GM15510 (cell line): ENCODE measurements around the gene MTFR1L.

Experiments used
- POLR2A ChIP-seq: IDR thresholded peaks from 3 replicates; pipeline ENCODE4 v1.6.1; 2011; ENCODE audit warnings: borderline replicate concordance; ENCODE audit not compliant: insufficient read length; ENCODE audit errors: extremely low read depth

Gene MTFR1L

DNA sequence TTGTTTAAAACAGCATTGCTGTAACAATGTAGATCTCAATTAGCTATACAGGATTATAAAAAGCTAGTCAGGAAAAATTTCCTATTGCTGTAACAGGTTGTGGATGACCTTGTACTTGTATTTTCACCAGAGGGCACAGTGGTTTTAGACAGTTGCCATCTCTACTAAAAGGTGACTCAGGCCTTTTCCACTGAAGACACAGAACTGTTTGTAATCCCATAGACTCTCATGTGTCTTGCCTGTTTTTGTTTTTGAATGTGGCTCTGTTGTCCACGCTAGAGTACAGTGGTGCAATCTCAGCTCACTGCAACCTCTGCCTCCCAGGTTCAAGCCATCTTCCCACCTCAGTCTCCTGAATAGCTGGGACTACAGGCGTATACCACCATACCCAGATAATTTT is 5.9 kb downstream of the MTFR1L start:
- TF ChIP-seq POLR2A = no peak

DNA sequence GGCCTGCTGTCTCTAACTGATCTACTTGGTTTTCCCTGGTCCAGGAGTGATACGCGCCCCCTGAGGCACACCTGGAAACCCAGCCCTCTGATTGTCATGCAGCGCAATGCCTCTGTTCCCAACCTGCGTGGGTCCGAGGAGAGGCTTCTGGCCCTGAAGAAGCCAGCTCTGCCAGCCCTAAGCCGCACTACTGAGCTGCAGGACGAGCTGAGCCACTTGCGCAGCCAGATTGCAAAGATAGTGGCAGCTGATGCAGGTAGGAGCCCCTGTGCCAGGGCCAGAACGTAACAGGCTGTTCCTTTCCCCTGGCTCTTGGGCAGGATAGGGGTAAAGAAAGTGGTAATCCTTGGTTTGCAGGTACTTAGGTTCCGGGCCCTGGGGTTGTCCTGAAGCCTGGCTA is 6.8 kb downstream of the MTFR1L start:
- no peak for TF ChIP-seq POLR2A

DNA sequence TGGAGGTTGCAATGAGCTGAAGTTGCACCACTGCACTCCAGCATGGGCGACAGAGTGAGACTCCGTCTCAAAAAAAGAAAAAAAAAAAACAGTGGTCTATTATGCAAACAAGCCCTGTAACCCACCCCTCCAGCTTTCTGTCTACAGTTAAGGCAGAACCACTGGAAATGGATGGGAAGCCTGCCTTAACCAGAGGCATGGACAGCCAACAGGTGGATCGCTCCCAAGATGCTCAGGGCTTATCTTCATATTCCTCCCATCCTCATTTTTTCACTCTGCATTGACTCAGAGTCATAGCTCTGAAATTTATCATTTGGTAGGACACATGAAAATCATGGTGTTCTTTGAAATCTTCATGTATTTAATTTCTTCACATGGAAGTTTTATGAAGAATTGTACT is 8.7 kb downstream of the MTFR1L start:
- TF ChIP-seq POLR2A = no peak

DNA sequence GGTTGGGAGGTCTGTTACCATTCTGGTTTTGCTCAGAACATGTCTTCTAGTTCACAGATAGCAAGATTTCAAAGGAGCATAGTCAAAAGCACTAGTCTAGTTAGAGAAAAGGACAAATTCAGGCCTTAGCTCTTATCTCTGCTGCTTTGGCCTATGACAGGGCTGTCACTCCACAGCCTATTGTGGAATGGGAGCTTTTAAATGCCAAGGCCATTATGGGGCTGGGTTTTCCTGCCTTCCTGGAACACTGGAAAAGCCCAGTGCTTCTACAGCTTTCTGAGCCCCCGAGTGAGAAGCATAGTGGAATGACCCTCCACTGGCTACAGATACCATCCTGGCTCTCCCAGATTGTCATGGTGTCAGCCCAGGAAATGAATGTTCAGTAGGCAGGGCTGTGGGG is 9.3 kb downstream of the MTFR1L start:
- TF ChIP-seq POLR2A = no peak

DNA sequence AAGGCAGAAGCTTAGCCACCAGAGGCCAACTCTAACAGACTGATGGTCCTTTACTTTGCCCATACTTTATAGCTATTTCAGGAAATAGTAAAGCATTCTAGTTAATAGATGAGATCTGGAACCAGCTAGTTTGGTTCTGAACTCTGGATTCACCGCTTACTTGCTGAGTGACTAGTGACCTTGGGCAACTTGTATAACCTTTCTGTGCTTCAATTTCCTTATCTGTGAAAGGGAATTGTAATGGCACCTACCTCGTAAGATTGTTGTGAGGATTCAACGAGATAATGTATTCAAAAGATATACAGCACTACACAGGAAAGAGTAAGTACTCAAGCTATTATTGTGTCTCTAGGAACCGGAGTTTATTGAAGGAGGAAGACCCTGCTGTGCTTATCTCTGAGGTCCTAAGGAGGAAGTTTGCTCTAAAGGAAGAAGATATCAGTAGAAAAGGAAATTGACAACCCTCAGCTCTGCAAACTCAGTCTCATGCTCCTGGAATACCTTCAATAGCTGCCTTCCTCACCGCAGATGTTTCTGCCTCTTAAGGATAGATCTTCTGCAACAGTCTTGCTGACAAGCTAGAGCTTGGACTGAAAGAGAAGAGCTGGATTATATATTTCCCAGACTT is 11.9 kb downstream of the MTFR1L start:
- no peak for TF ChIP-seq POLR2A

DNA sequence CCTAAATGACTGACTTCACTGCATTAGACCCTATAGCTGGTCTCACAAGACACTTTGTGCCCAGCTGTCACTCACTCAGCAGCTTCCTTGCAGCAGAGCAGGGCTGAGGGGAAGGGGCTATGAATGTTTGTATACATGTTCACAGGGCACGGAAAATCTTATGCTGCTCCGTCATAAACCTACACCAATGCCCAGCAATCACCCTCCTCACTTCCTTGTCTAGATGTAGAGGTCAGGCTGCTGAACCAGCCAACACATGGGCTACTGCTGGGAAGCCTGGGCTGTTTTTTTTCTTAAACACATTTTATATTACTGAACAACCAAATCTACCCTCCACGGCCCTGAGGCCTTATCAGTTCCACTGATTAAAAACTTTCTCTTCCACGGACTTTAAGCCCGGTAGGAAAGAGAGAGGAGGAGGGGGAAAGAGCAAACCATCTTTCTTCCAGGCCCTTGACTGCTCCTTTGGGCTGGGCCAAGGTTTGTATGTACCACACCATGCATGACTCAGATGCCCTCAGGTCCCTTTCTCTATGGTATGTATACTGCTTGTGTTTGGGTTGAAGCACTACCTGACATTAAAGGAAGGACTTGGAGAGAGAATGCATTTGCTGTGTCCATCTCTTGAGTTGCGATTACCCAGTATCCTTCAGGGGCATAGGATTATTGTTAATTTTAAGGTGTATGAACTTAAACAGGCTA is 12.7 kb downstream of the MTFR1L start:
- no peak for TF ChIP-seq POLR2A

DNA sequence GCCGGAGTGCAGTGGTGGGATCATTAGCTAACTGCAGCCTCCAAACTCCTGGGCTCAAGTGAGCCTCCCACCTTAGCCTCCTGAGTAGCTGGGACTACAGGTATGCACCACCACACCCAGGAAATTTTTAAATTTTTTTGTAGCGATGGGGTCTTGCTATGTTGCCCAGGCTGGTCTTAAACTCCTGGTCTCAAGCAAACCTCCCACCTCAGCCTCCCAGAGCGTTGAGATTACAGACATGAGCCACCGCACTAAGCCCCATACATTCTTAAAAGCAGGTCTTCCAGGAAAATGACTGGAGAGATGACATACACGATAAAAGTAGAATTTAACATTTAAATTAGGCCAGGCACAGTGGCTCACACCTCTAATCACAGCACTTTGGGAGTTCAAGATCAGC is 13.4 kb downstream of the MTFR1L start:
- TF ChIP-seq POLR2A = no peak

DNA sequence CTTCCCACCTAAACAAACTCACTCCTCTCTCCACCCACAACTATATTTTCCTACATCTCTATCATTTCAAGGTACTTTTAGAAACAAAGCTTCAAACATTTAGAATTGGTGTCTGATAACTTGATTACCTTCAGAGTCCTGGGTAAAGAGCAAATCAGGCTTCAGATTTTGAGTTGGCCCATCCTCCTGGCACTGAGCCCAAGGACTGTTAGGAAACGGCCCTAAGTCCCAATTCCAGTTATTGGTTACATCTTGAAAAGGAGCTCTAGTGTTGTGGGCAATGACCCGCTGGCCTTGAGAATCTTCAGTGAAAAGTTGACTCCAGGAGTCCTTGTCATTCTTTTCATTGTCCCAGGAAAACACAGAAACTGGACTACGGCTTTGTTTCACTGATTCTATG is 15.1 kb downstream of the MTFR1L start:
- TF ChIP-seq POLR2A = no peak

DNA sequence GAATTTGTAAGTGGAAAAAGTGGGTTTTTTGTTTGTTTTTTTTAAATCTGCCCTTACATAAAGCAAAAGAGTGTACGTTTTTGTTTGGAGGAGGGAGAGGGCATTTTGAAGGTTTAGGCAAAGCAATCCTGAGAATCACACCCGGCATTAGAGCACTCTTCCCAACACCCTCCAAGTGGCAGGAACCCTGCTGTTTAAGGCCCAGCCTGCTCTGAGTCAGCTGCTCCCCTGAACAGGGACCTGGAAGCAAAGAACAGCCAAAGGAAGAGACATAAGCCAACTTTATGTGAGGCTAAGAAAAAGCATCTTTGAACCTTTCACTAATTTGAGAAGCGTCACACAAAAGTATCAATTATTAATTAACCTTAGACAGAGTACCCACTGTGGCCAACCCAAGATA is 16.9 kb downstream of the MTFR1L start:
- no peak for TF ChIP-seq POLR2A

DNA sequence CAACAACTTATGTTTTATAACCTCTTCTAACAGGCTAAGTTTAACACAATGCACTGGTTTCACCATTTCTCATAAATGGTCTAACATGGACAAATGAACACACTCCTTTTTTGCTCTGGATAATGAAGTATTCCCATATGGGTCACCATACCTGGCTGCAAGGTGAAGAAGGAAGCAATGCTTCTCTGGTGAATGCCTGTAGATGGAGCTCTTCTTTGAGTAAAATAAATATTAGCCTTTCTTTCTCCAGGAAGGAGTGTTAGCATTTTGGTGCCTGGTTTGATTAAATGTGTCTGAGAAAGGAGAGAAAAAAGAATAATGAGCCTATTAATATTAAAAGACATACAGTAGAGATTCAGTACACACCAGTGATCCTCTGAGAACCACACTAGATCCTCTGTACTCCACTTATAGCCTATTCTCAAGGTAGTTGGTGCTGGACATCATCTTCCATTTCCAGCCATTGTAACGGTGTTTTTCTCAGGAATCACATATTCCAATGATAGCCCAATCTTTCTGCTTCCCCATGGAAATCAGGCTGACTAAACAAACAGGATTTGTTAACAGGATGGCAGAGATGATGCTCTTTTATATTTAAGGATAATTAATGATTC is 17.6 kb downstream of the MTFR1L start:
- TF ChIP-seq POLR2A = no peak

DNA sequence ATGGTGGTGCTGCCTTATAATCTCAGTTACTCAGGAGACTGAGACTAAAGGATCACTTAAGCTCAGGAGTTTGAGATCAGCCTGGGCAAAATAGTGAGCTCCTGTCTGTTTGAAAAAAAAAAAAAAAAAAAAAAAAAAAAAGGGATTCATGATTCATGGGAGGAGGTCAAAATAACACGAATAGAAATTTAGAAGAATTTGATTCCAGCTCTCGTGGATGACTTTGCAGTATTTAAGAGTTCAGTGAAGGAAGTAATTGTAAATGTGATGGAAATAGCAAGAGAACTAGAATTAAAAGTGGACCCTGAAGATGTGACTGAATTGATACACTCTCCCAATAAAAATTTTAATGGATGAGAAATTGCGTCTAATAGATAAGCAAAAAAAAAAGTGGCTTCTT is 23.7 kb downstream of the MTFR1L start:
- TF ChIP-seq POLR2A = no peak

DNA sequence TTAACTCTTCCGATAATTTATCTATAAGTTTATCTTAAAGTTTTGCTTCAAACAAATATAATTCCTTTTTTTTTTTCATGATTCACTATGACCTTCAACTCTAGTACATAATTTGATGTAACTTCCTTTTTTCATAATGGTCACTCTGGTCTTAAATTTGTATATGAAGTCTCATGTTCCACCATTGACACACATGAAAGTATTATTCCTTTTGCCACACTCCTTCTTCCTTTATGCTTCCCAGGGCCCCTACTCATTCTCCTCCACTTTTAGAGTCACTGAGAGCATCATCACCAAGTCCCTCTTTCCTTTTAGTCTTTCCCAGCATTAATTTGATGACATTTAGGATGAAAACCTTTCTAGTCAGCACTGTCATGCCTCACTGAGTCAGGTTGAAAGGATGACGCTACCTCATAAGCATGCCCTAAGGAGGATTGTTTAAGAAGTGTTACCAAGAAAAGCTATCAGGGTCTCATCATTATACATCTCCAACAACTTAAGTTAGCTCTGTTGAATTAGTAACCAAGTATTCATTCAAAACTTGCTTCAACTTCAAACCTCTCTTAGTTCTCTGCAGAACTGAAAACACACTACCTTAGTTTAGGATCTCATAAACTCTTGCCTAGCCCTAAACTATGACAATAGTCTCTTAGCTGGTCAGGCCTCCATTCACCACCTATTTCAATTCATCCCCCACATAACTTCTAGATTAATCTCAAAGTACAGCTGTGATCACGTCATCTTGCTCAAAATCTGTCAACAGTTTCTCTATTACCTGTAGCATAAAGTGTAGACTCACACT is 25.0 kb downstream of the MTFR1L start:
- TF ChIP-seq POLR2A = no peak

DNA sequence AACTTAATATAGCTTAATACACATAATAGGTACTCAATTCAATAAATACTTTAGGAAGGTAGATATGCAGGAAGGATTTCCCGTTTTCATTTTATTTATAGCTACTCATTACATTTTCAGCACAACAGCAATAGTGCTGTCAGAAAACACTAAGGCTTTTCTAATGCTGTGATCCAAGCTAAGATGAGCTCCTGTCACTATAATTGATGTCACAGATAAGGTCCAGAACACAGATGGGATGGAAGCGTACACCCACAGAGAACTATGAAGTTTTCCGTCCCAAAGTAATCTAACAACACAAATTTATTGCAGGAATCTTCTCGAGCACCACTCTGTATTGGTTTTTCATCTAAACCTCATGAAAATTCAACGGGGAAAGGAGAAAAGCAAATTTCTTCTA is 25.9 kb downstream of the MTFR1L start:
- TF ChIP-seq POLR2A = no peak

DNA sequence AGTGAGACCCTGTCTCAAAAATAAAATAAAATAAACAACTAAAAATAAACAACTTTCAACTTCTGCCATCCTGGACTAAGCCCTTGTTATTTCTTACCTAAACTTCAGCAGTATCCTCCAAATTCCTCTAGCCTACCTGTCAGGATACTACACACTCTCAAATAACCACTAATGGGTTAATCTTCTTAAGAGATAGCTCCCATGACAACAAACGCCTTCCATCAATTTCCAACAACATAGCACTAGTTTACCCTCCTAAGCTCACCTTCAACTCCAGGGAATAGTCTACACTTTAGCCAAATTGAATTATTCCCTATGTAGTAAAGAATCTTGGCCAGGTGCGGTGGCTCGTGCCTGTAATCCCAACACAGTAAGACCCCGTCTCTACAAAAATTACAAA is 28.2 kb downstream of the MTFR1L start:
- no peak for TF ChIP-seq POLR2A

DNA sequence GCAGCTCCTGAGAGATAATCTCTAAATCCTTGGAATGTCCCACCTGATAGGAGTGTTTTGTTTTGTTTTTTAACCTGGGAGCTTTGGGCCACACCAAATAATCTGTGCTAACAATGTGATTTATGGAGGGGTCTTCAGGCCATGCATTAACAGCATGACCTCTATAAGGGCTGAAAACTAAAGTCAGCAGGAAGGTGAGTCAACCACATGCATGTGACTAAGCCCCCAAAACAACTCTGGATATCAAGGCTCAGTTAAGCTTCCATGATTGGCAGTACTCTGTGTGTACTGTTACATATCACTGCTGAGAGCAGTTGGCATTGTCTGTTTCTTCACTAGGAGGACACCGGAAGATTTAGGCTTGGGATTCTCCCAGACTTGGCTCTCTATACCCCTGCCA is 28.8 kb downstream of the MTFR1L start:
- no peak for TF ChIP-seq POLR2A
